ENCODE data around the gene EEF1E1.

EEF1E1 gene

GRCh38 chr6:8084586-8084985, 17.8 kb downstream of the EEF1E1 start:
- Histone ChIP-seq H3K27ac (ENCODE audit: low read length, poor library complexity, severe bottlenecking) (peak overlapping the region; percentile 96), H3K14ac (ENCODE audit: low read length in 2 of 2) (no peak overlapping the region), H3K9me3 (ENCODE audit: control insufficient read depth, low read length) (no peaks in the 10 kb centered on the region), H3K23ac (ENCODE audit: low read length in 2 of 2) (no peak overlapping the region), H2BK12ac (ENCODE audit: low read length in 2 of 2) (peak overlapping the region in 1 of 2 experiments; percentile 80), H3K9ac (ENCODE audit: low read length) (peak overlapping the region; percentile 77), H3K79me1 (replicated peaks; ENCODE audit: low read length, poor library complexity, severe bottlenecking) (peaks cover 11% of the 10 kb centered on the region), H2BK120ac (ENCODE audit: low read depth, low read length) (no peak overlapping the region), H2BK15ac (ENCODE audit: low read depth, poor library complexity, severe bottlenecking) (no peak overlapping the region), H3K4ac (ENCODE audit: low read depth in 1 of 2, low read length in 2 of 2) (no peak overlapping the region), H3K4me1 (ENCODE audit: control insufficient read depth, insufficient read depth, low read depth, low read length) (peaks cover 7% of the 10 kb centered on the region), H3K27me3 (ENCODE audit: control insufficient read depth in 1 of 2, insufficient read depth in 1 of 2, low read length in 2 of 2) (no peaks in the 10 kb centered on the region), H2AFZ (ENCODE audit: low read depth, low read length) (no peak overlapping the region), H2AK5ac (ENCODE audit: low read length, severe bottlenecking) (peak overlapping the region; percentile 39), H3K4me2 (ENCODE audit: low read length, poor library complexity, severe bottlenecking) (no peak overlapping the region), H4K91ac (ENCODE audit: low read length) (no peak overlapping the region), H3K18ac (ENCODE audit: low read depth in 1 of 2, low read length in 2 of 2) (no peak overlapping the region), H4K8ac (ENCODE audit: low read length) (no peak overlapping the region), H3K36me3 (ENCODE audit: control insufficient read depth in 1 of 2, insufficient read depth in 2 of 2, low read depth in 1 of 2, low read length in 2 of 2) (peaks cover 20 to 30% of the 10 kb centered on the region in 2 experiments), H2BK5ac (ENCODE audit: low read depth, low read length, poor library complexity, severe bottlenecking) (peak overlapping the region; percentile 31), H3K4me3 (ENCODE audit: insufficient read depth in 1 of 2, low read depth in 1 of 2, low read length in 2 of 2) (no peak overlapping the region)
- DNase-seq, result peak; percentile 49
- WGBS, result no CpG with 5 or more reads among the region's 4 CpGs

DNA sequence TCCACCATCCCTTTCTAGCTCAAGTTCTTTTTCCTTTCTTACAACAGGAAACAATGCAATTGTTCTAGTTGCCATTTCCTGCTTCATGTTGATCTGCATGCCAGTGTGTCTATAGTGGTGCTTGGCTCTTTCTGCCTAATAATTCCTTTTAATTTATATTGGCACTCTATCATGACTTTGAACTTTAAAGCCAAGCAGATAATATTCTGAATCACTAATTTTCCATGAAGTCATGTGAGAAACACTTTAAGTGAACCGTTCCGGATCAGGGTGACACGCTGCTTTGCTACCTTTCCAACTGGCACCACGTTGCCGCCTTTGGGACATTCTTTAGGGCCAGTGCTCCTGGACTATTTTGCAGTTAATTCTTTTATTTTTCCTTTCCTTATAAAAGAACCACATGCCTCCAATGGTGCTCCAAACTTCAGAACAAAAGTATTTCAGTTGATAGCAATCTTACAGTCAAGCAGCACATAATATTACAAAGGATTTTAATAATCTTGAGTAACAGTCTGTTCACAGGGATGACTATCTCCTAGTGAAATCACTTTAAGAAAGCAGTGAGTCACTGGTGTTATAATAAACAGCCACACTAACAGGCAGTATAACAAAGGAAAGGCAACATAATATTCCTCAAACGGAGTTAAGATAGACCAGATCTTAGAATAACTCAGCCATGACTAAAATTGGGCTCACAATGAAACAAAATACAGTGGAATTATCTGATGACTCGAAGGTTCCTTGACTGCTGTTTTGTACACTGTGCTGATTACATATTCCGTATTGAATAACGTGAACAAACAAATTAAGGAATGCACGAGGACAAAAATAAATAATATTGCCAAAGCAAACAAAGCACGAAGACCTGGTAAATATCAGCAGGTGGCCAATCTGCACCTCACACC, 19.1 kb downstream of the EEF1E1 start:
- Histone ChIP-seq H3K79me1 (replicated peaks; ENCODE audit: low read length, poor library complexity, severe bottlenecking) (peaks cover 8% of the 10 kb centered on the region), H4K91ac (ENCODE audit: low read length) (no peak overlapping the region), H2BK120ac (ENCODE audit: low read depth, low read length) (no peak overlapping the region), H2BK5ac (ENCODE audit: low read depth, low read length, poor library complexity, severe bottlenecking) (no peak overlapping the region), H4K8ac (ENCODE audit: low read length) (no peak overlapping the region), H2AFZ (ENCODE audit: low read depth, low read length) (no peak overlapping the region), H3K14ac (ENCODE audit: low read length in 2 of 2) (no peak overlapping the region), H3K27ac (ENCODE audit: low read length, poor library complexity, severe bottlenecking) (peak overlapping the region; percentile 96), H3K4me3 (ENCODE audit: insufficient read depth in 1 of 2, low read depth in 1 of 2, low read length in 2 of 2) (no peak overlapping the region), H2BK12ac (ENCODE audit: low read length in 2 of 2) (peak overlapping the region; percentile 28 to 37), H3K4me1 (ENCODE audit: control insufficient read depth, insufficient read depth, low read depth, low read length) (peaks cover 10% of the 10 kb centered on the region), H3K23ac (ENCODE audit: low read length in 2 of 2) (no peak overlapping the region), H3K4ac (ENCODE audit: low read depth in 1 of 2, low read length in 2 of 2) (no peak overlapping the region), H3K9me3 (ENCODE audit: control insufficient read depth, low read length) (no peaks in the 10 kb centered on the region), H3K4me2 (ENCODE audit: low read length, poor library complexity, severe bottlenecking) (no peak overlapping the region), H2AK5ac (ENCODE audit: low read length, severe bottlenecking) (peak overlapping the region; percentile 64), H3K9ac (ENCODE audit: low read length) (peak overlapping the region; percentile 77), H3K36me3 (ENCODE audit: control insufficient read depth in 1 of 2, insufficient read depth in 2 of 2, low read depth in 1 of 2, low read length in 2 of 2) (peaks cover 12 to 16% of the 10 kb centered on the region in 2 experiments), H2BK15ac (ENCODE audit: low read depth, poor library complexity, severe bottlenecking) (no peak overlapping the region), H3K27me3 (ENCODE audit: control insufficient read depth in 1 of 2, insufficient read depth in 1 of 2, low read length in 2 of 2) (no peaks in the 10 kb centered on the region), H3K18ac (ENCODE audit: low read depth in 1 of 2, low read length in 2 of 2) (peak overlapping the region in 1 of 2 experiments; percentile 2)
- DNase-seq, result peak; percentile 90
- WGBS, result 28% methylated on average over 10 of the region's 11 CpGs

- H3K14ac ChIP-seq (ENCODE audit: low read length in 2 of 2), result no peak overlapping the region
- no peak overlapping the region for H3K4me3 ChIP-seq (ENCODE audit: insufficient read depth in 1 of 2, low read depth in 1 of 2, low read length in 2 of 2)
- H3K9ac ChIP-seq (ENCODE audit: low read length), result peak overlapping the region; percentile 77
- no peak overlapping the region for H2BK12ac ChIP-seq (ENCODE audit: low read length in 2 of 2)
- no peak overlapping the region for H4K91ac ChIP-seq (ENCODE audit: low read length)
- peak overlapping the region; percentile 64 for H2AK5ac ChIP-seq (ENCODE audit: low read length, severe bottlenecking)
- no peak for DNase-seq
- H3K4me1 ChIP-seq (ENCODE audit: control insufficient read depth, insufficient read depth, low read depth, low read length), result peaks cover 12% of the 10 kb centered on the region
- H2BK120ac ChIP-seq (ENCODE audit: low read depth, low read length), result no peak overlapping the region
- H3K79me1 ChIP-seq (replicated peaks; ENCODE audit: low read length, poor library complexity, severe bottlenecking), result peaks cover 4% of the 10 kb centered on the region
- H3K23ac ChIP-seq (ENCODE audit: low read length in 2 of 2), result no peak overlapping the region
- H4K8ac ChIP-seq (ENCODE audit: low read length), result no peak overlapping the region
- no peak overlapping the region for H3K4ac ChIP-seq (ENCODE audit: low read depth in 1 of 2, low read length in 2 of 2)
- WGBS, result 100% methylated on average over 1 of the region's 1 CpG
- H2AFZ ChIP-seq (ENCODE audit: low read depth, low read length), result no peak overlapping the region
- H3K27ac ChIP-seq (ENCODE audit: low read length, poor library complexity, severe bottlenecking), result peak overlapping the region; percentile 96
- no peak overlapping the region for H3K4me2 ChIP-seq (ENCODE audit: low read length, poor library complexity, severe bottlenecking)
- H3K18ac ChIP-seq (ENCODE audit: low read depth in 1 of 2, low read length in 2 of 2), result no peak overlapping the region
- H2BK15ac ChIP-seq (ENCODE audit: low read depth, poor library complexity, severe bottlenecking), result no peak overlapping the region
- no peaks in the 10 kb centered on the region for H3K9me3 ChIP-seq (ENCODE audit: control insufficient read depth, low read length)
- H3K27me3 ChIP-seq (ENCODE audit: control insufficient read depth in 1 of 2, insufficient read depth in 1 of 2, low read length in 2 of 2), result no peaks in the 10 kb centered on the region
- H3K36me3 ChIP-seq (ENCODE audit: control insufficient read depth in 1 of 2, insufficient read depth in 2 of 2, low read depth in 1 of 2, low read length in 2 of 2), result peaks cover 7 to 10% of the 10 kb centered on the region in 2 experiments
- H2BK5ac ChIP-seq (ENCODE audit: low read depth, low read length, poor library complexity, severe bottlenecking), result no peak overlapping the region
Measured at GRCh38 chr6:8082572-8082953, 19.8 kb downstream of the EEF1E1 start.

GRCh38 chr6:8080362-8081151, 21.8 kb downstream of the EEF1E1 start:
- Histone ChIP-seq H2BK12ac (ENCODE audit: low read length in 2 of 2) (no peak overlapping the region), H2BK5ac (ENCODE audit: low read depth, low read length, poor library complexity, severe bottlenecking) (no peak overlapping the region), H3K18ac (ENCODE audit: low read depth in 1 of 2, low read length in 2 of 2) (no peak overlapping the region), H3K79me1 (replicated peaks; ENCODE audit: low read length, poor library complexity, severe bottlenecking) (peaks cover 2% of the 10 kb centered on the region), H3K4ac (ENCODE audit: low read depth in 1 of 2, low read length in 2 of 2) (no peak overlapping the region), H2AFZ (ENCODE audit: low read depth, low read length) (no peak overlapping the region), H3K4me3 (ENCODE audit: insufficient read depth in 1 of 2, low read depth in 1 of 2, low read length in 2 of 2) (peak overlapping the region in 1 of 2 experiments; percentile 32), H4K8ac (ENCODE audit: low read length) (no peak overlapping the region), H3K9me3 (ENCODE audit: control insufficient read depth, low read length) (no peaks in the 10 kb centered on the region), H4K91ac (ENCODE audit: low read length) (no peak overlapping the region), H3K14ac (ENCODE audit: low read length in 2 of 2) (no peak overlapping the region), H2BK15ac (ENCODE audit: low read depth, poor library complexity, severe bottlenecking) (no peak overlapping the region), H2BK120ac (ENCODE audit: low read depth, low read length) (no peak overlapping the region), H2AK5ac (ENCODE audit: low read length, severe bottlenecking) (peak overlapping the region; percentile 55), H3K36me3 (ENCODE audit: control insufficient read depth in 1 of 2, insufficient read depth in 2 of 2, low read depth in 1 of 2, low read length in 2 of 2) (no peaks in the 10 kb centered on the region), H3K4me1 (ENCODE audit: control insufficient read depth, insufficient read depth, low read depth, low read length) (peaks cover 8% of the 10 kb centered on the region), H3K9ac (ENCODE audit: low read length) (peak overlapping the region; percentile 74), H3K4me2 (ENCODE audit: low read length, poor library complexity, severe bottlenecking) (peak overlapping the region; percentile 13), H3K27ac (ENCODE audit: low read length, poor library complexity, severe bottlenecking) (peak overlapping the region; percentile 88), H3K23ac (ENCODE audit: low read length in 2 of 2) (no peak overlapping the region), H3K27me3 (ENCODE audit: control insufficient read depth in 1 of 2, insufficient read depth in 1 of 2, low read length in 2 of 2) (no peaks in the 10 kb centered on the region)
- DNase-seq, result peak; percentile 71
- WGBS, result 81% methylated on average over 3 of the region's 4 CpGs
